GM21737 (cell line): ENCODE measurements around the gene ELF3.
A peak's percentile ranks its signal among the peaks of the same experiment; 100 is the strongest.
"Not testable (repeated sequence)": the region's sequence is repeated elsewhere in the genome, so short reads cannot be mapped to it uniquely, and the experiment has no call there.

Source experiments
- ATAC-seq: cut with Tn5 transposase; IDR thresholded peaks from one replicate; pipeline ENCODE4 v1.9.1; 2021; ENCODE audit warnings: mild to moderate bottlenecking, moderate library complexity; ENCODE audit not compliant: unreplicated experiment

ELF3 gene

GRCh38 chr1:202034149-202034682, 23.8 kb downstream of the ELF3 start:
- ATAC-seq, result no peak

GRCh38 chr1:202034683-202035462, 24.5 kb downstream of the ELF3 start:
- no peak for ATAC-seq

- ATAC-seq, result no peak
Observed at GRCh38 chr1:202036595-202037387, 26.4 kb downstream of the ELF3 start.

GRCh38 chr1:202037706-202038296, 27.4 kb downstream of the ELF3 start:
- ATAC-seq, result no peak

- peak; percentile 63 for ATAC-seq
Observed at GRCh38 chr1:202038688-202039346, 28.4 kb downstream of the ELF3 start.

GRCh38 chr1:202045705-202046104, 35.3 kb downstream of the ELF3 start:
- ATAC-seq, result no peak

GRCh38 chr1:202046227-202046626, 35.8 kb downstream of the ELF3 start:
- no peak for ATAC-seq

GRCh38 chr1:202046748-202047708, 36.6 kb downstream of the ELF3 start:
- no peak for ATAC-seq

- no peak for ATAC-seq
Observed at GRCh38 chr1:202047977-202048376, 37.6 kb downstream of the ELF3 start.

- ATAC-seq, result no peak
Observed at GRCh38 chr1:202049129-202049528, 38.7 kb downstream of the ELF3 start.

- ATAC-seq, result no peak
Observed at GRCh38 chr1:202054094-202054493, 43.7 kb downstream of the ELF3 start.

- ATAC-seq, result not testable (repeated sequence)
Observed at GRCh38 chr1:202054673-202055072, 44.3 kb downstream of the ELF3 start.

GRCh38 chr1:202056644-202057334, 46.4 kb downstream of the ELF3 start:
- ATAC-seq, result no peak

GRCh38 chr1:202057335-202057704, 46.9 kb downstream of the ELF3 start:
- not testable (repeated sequence) for ATAC-seq

- ATAC-seq, result no peak
Observed at GRCh38 chr1:202058001-202058908, 47.9 kb downstream of the ELF3 start.

- ATAC-seq, result no peak
Observed at GRCh38 chr1:202061055-202061454, 50.7 kb downstream of the ELF3 start.

GRCh38 chr1:202061787-202062186, 51.4 kb downstream of the ELF3 start:
- ATAC-seq, result not testable (repeated sequence)

GRCh38 chr1:202062636-202063035, 52.2 kb downstream of the ELF3 start:
- not testable (repeated sequence) for ATAC-seq
